Measurements from ENCODE around the gene ZNF280C.

DNA sequence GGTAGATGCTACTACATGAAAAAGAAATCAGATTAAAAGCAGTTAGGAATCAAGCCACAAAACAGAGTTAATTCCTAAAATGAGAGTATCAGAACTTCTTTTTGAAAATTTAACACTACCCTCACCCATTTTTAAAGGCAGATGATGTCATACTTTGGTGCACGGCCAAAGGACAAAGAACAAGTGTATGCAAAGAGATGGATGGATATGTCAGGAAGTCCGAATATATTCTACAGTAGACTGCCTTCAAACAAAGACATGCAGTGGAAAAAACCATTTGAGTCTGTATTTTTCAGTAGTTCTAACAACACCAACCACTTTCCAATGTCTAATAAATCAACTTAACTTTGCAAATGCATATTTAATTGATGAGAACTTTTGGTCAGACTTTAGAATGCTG, 105.3 kb downstream of the ZNF280C start:
- no peak for TF ChIP-seq POLR2A (IDR thresholded peaks at IDR 0.05)
- TF ChIP-seq CTCF (IDR thresholded peaks at IDR 0.05), result no peak

Measured in body of pancreas (tissue), 4 donors.